ENCODE results near the gene ST3GAL3.

ST3GAL3 gene

DNA sequence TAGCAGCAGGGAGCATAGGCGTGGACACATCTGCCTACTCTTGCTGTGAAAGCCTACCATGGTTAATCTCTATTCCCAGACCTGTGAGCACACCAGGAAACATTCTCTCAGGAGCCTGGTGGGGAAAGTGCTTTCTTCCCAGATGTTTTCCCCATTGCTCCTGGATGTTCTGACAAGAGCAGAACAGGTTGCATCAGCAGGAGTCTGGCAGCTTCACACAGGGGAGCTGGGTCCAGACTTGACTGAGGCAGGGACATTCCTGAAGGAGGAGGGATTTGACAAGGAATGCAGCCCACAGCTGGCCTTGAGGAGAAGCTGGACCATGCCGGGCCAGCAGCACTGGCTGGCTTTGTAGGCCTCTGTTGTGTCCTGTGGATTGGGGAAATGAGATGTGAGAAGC is 205.3 kb downstream of the ST3GAL3 start:
- no peak for TF ChIP-seq SPI1 (IDR thresholded peaks at IDR 0.05; ENCODE audit: borderline replicate concordance, low read depth)
- no peak for TF ChIP-seq POLR2AphosphoS5 (IDR thresholded peaks at IDR 0.05; ENCODE audit: low read depth)
- no peak for TF ChIP-seq GABPA (IDR thresholded peaks at IDR 0.05; ENCODE audit: low read depth)
- TF ChIP-seq REST (IDR thresholded peaks at IDR 0.05; ENCODE audit: insufficient replicate concordance, low read depth): no peak
- TF ChIP-seq, protein P1, sequence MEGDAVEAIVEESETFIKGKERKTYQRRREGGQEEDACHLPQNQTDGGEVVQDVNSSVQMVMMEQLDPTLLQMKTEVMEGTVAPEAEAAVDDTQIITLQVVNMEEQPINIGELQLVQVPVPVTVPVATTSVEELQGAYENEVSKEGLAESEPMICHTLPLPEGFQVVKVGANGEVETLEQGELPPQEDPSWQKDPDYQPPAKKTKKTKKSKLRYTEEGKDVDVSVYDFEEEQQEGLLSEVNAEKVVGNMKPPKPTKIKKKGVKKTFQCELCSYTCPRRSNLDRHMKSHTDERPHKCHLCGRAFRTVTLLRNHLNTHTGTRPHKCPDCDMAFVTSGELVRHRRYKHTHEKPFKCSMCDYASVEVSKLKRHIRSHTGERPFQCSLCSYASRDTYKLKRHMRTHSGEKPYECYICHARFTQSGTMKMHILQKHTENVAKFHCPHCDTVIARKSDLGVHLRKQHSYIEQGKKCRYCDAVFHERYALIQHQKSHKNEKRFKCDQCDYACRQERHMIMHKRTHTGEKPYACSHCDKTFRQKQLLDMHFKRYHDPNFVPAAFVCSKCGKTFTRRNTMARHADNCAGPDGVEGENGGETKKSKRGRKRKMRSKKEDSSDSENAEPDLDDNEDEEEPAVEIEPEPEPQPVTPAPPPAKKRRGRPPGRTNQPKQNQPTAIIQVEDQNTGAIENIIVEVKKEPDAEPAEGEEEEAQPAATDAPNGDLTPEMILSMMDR (IDR thresholded peaks at IDR 0.05; ENCODE audit: insufficient read depth, low read length): no peak
- H3K27ac ChIP-seq (replicated peaks): no peak overlapping the region
- no peak overlapping the region for H3K4me3 ChIP-seq (replicated peaks; ENCODE audit: insufficient read depth, low read length)
- H3K27me3 ChIP-seq (ENCODE audit: insufficient read depth, poor library complexity, severe bottlenecking): no peaks in the 10 kb centered on the region
- DNase-seq (ENCODE audit: low read depth in 1 of 2, low spot score in 1 of 2): no peak

GRCh38 chr1:43913051-43913501 is 205.7 kb downstream of the ST3GAL3 start:
- Histone ChIP-seq H3K27ac (replicated peaks) (no peak overlapping the region), H3K27me3 (ENCODE audit: insufficient read depth, poor library complexity, severe bottlenecking) (no peaks in the 10 kb centered on the region), H3K4me3 (replicated peaks; ENCODE audit: insufficient read depth, low read length) (no peak overlapping the region)
- TF ChIP-seq GABPA (IDR thresholded peaks at IDR 0.05; ENCODE audit: low read depth) (no peak), SPI1 (IDR thresholded peaks at IDR 0.05; ENCODE audit: borderline replicate concordance, low read depth) (no peak), POLR2AphosphoS5 (IDR thresholded peaks at IDR 0.05; ENCODE audit: low read depth) (no peak), REST (IDR thresholded peaks at IDR 0.05; ENCODE audit: insufficient replicate concordance, low read depth) (no peak)
- TF ChIP-seq, protein P1 (IDR thresholded peaks at IDR 0.05; ENCODE audit: insufficient read depth, low read length): no peak
- no peak for DNase-seq (ENCODE audit: low read depth in 1 of 2, low spot score in 1 of 2)

DNA sequence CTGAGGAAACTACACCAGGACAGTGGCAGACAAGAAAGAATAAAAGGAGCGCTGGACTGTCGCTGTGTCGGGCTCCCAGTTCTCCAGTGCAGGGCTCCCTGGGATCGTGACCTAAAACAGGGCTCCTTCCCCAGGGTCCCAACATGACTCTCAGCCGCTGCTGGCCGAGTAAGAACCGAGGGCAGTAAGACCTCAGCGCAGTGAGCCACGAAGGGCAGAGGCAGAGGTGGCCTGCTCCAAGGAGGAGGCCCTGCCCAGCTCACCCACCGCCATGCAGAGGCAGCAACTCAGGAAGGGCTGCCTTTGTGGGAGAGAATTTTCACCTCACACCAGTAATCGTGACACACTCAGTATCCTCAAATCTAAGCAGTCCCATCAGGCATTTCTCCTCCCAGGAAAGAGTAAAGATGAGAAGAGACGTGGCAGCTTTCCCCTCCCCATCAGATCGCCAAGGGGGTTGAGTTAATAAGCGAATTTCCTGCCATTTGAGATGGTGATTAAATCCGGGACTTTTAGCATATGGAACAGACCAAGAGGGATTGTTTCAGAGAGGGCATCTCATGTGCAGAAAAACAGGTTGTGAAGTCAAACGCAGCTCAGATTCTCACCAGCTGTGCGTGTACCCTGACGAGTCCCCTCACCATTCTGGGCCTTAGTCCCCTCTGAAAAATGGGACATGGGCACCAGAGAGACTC is 206.5 kb downstream of the ST3GAL3 start:
- Histone ChIP-seq H3K27ac (replicated peaks) (no peak overlapping the region), H3K4me3 (replicated peaks; ENCODE audit: insufficient read depth, low read length) (no peak overlapping the region), H3K27me3 (ENCODE audit: insufficient read depth, poor library complexity, severe bottlenecking) (no peaks in the 10 kb centered on the region)
- no peak for DNase-seq (ENCODE audit: low read depth in 1 of 2, low spot score in 1 of 2)
- TF ChIP-seq POLR2AphosphoS5 (IDR thresholded peaks at IDR 0.05; ENCODE audit: low read depth) (no peak), SPI1 (IDR thresholded peaks at IDR 0.05; ENCODE audit: borderline replicate concordance, low read depth) (no peak), REST (IDR thresholded peaks at IDR 0.05; ENCODE audit: insufficient replicate concordance, low read depth) (no peak), GABPA (IDR thresholded peaks at IDR 0.05; ENCODE audit: low read depth) (no peak)
- TF ChIP-seq, protein P1 (IDR thresholded peaks at IDR 0.05; ENCODE audit: insufficient read depth, low read length): no peak

All from HL-60 (cell line).